HCT116 (cell line): ENCODE measurements around the gene CALML6.

ENCODE experiments used
- CTCF ChIP-seq, 3 experiments: fragments of 200-600 bp in 1 of 3; sonication (generic) in 1 of 3; IDR thresholded peaks in 2 of 3; conservative IDR thresholded peaks in 1 of 3; 2 replicates each; pipeline ENCODE4 v1.5.1; 2012 to 2017; ENCODE audit warnings: low read depth in 2 of 3, low read length in 2 of 3, antibody characterized with exemption in 1 of 3, borderline replicate concordance in 1 of 3, control low read depth in 1 of 3, mild to moderate bottlenecking in 1 of 3, mixed read lengths in 1 of 3, mixed run types in 1 of 3, moderate library complexity in 1 of 3; ENCODE audit not compliant: insufficient read depth in 1 of 3
- EZH2 ChIP-seq: fragments of 200-600 bp; sonication (generic); IDR thresholded peaks from 2 replicates; pipeline ENCODE4 v1.6.1; 2017; ENCODE audit warnings: antibody characterized with exemption, mixed run types
- MAX ChIP-seq: IDR thresholded peaks from 2 replicates; pipeline ENCODE4 v1.6.1; 2012
- POLR2A ChIP-seq: IDR thresholded peaks from 2 replicates; pipeline ENCODE4 v1.7.0; 2011; ENCODE audit warnings: borderline replicate concordance; ENCODE audit not compliant: insufficient read depth, insufficient read length; ENCODE audit errors: extremely low read depth
- POLR2AphosphoS5 ChIP-seq: IDR thresholded peaks from 2 replicates; pipeline ENCODE4 v1.6.1; 2011; ENCODE audit warnings: mild to moderate bottlenecking, low read depth, low read length, moderate library complexity
- REST ChIP-seq: IDR thresholded peaks from 2 replicates; pipeline ENCODE4 v1.6.1; 2012; ENCODE audit warnings: low read depth
- SP1 ChIP-seq: IDR thresholded peaks from 2 replicates; pipeline ENCODE4 v1.6.1; 2012; ENCODE audit warnings: low read depth
- SRF ChIP-seq: IDR thresholded peaks from 2 replicates; pipeline ENCODE4 v1.6.1; 2012; ENCODE audit warnings: low read depth

GRCh38 chr1:1880617-1881312, 34.3 kb upstream of the CALML6 start:
- TF ChIP-seq POLR2AphosphoS5 = no peak
- TF ChIP-seq CTCF (IDR thresholded peaks at IDR 0.05 in 2 of 3, conservative IDR thresholded peaks at IDR 0.05 in 1 of 3; ENCODE audit: borderline replicate concordance in 1 of 3, insufficient read depth in 1 of 3, low read depth in 2 of 3, low read length in 2 of 3) = no peak
- TF ChIP-seq REST = no peak
- no peak for TF ChIP-seq POLR2A
- no peak for TF ChIP-seq MAX
- TF ChIP-seq SP1 = no peak
- TF ChIP-seq SRF = no peak
- TF ChIP-seq EZH2 = no peak
